GM04503 (cell line): ENCODE measurements around the gene GABBR1.

ENCODE experiments used
- DNase-seq: peaks from one replicate; pipeline ENCODE4 v3.0.0-alpha.2; 2012; ENCODE audit warnings: low read depth

The GABBR1 gene

GRCh38 chr6:29566856-29567255, 66.1 kb downstream of the GABBR1 start:
- no peak for DNase-seq

- DNase-seq: no peak
Observed at GRCh38 chr6:29564875-29565274, 68.1 kb downstream of the GABBR1 start.

- DNase-seq: no peak
Observed at GRCh38 chr6:29563435-29563965, 69.5 kb downstream of the GABBR1 start.

- no peak for DNase-seq
Observed at GRCh38 chr6:29561606-29562181, 71.3 kb downstream of the GABBR1 start.

GRCh38 chr6:29561091-29561490, 71.9 kb downstream of the GABBR1 start:
- no peak for DNase-seq

- DNase-seq: no peak
Observed at GRCh38 chr6:29559524-29560287, 73.3 kb downstream of the GABBR1 start, which contains the start of gene UBD. Gene UBD (minus strand): TSS chr6:29559732. CDS start chr6:29559701, 31 bp downstream.

GRCh38 chr6:29558439-29559079, 74.4 kb downstream of the GABBR1 start:
- DNase-seq: no peak

GRCh38 chr6:29557320-29557719, 75.7 kb downstream of the GABBR1 start:
- no peak for DNase-seq

GRCh38 chr6:29554764-29555163, 78.2 kb downstream of the GABBR1 start:
- no peak for DNase-seq

- DNase-seq: no peak
Observed at GRCh38 chr6:29553268-29554057, 79.5 kb downstream of the GABBR1 start.

GRCh38 chr6:29552512-29553051, 80.4 kb downstream of the GABBR1 start:
- DNase-seq: peak; percentile 42

GRCh38 chr6:29547573-29547972, 85.4 kb downstream of the GABBR1 start:
- DNase-seq: no peak

- DNase-seq: no peak
Observed at GRCh38 chr6:29537714-29538403, 95.1 kb downstream of the GABBR1 start.

- no peak for DNase-seq
Observed at GRCh38 chr6:29532320-29532951, 100.5 kb downstream of the GABBR1 start.

- DNase-seq: no peak
Observed at GRCh38 chr6:29531668-29532067, 101.3 kb downstream of the GABBR1 start.

GRCh38 chr6:29530671-29531310, 102.2 kb downstream of the GABBR1 start:
- DNase-seq: no peak

- no peak for DNase-seq
Observed at GRCh38 chr6:29529956-29530355, 103.0 kb downstream of the GABBR1 start.

- DNase-seq: no peak
Observed at GRCh38 chr6:29528988-29529560, 103.9 kb downstream of the GABBR1 start.

GRCh38 chr6:29528300-29528931, 104.6 kb downstream of the GABBR1 start:
- no peak for DNase-seq
